ENCODE data around the gene EDA. TPM values are rescaled to one million over a fixed set of nuclear protein-coding genes. Genes with fewer than 3 reads are reported as not detected.

The EDA gene
- total RNA-seq, 1 experiment from 2014 or later: 1.1 TPM

- TF ChIP-seq CTCF (IDR thresholded peaks at IDR 0.05; ENCODE audit: unreplicated experiment): peak; percentile 36
- Mint-ChIP-seq H3K9me3 (ENCODE audit: unreplicated experiment) (no peaks in the 10 kb centered on the region), H3K4me1 (ENCODE audit: insufficient read depth, unreplicated experiment) (no peaks in the 10 kb centered on the region), H3K27ac (ENCODE audit: low read depth, unreplicated experiment) (no peak overlapping the region), H3K36me3 (ENCODE audit: insufficient read depth, unreplicated experiment) (no peaks in the 10 kb centered on the region), H3K4me3 (ENCODE audit: unreplicated experiment) (no peak overlapping the region), H3K27me3 (ENCODE audit: insufficient read depth, unreplicated experiment) (peaks cover 33% of the 10 kb centered on the region)
- BruUV-seq (replicated peaks): no TSS peak
- peak; percentile 49 for DNase-seq (ENCODE audit: unreplicated experiment)
- POLR2A ChIA-PET: no interaction called here
- CTCF ChIA-PET: interaction anchor here (0.8 to 15.6 kb wide), 11 partner anchors 8 to 1302 kb away, joined by 3 to 197 read pairs (median 3); no protein-coding TSS in a partner anchor
- intact Hi-C loops (cut with micrococcal nuclease): loop anchor here (5.0 kb wide), 2 partner anchors 64 to 1211 kb away; no protein-coding TSS in a partner anchor
Measured at GRCh38 chrX:70033348-70034051, 417.6 kb downstream of the EDA start.

GRCh38 chrX:70034646-70035045, 418.7 kb downstream of the EDA start:
- ChIA-PET CTCF (interaction anchor here (0.6 to 15.6 kb wide), 4 partner anchors 11 to 497 kb away, joined by 3 to 197 read pairs (median 36); no protein-coding TSS in a partner anchor), POLR2A (no interaction called here)
- no peak overlapping the region for H3K27ac Mint-ChIP-seq (ENCODE audit: low read depth, unreplicated experiment)
- no peak overlapping the region for H3K4me3 Mint-ChIP-seq (ENCODE audit: unreplicated experiment)
- no peaks in the 10 kb centered on the region for H3K9me3 Mint-ChIP-seq (ENCODE audit: unreplicated experiment)
- BruUV-seq (replicated peaks): no TSS peak
- intact Hi-C loops (cut with micrococcal nuclease): loop anchor here (5.0 kb wide), 2 partner anchors 63 to 1212 kb away; no protein-coding TSS in a partner anchor
- H3K27me3 Mint-ChIP-seq (ENCODE audit: insufficient read depth, unreplicated experiment): peaks cover 27% of the 10 kb centered on the region
- no peak for DNase-seq (ENCODE audit: unreplicated experiment)
- H3K4me1 Mint-ChIP-seq (ENCODE audit: insufficient read depth, unreplicated experiment): no peaks in the 10 kb centered on the region
- no peak for TF ChIP-seq CTCF (IDR thresholded peaks at IDR 0.05; ENCODE audit: unreplicated experiment)
- H3K36me3 Mint-ChIP-seq (ENCODE audit: insufficient read depth, unreplicated experiment): no peaks in the 10 kb centered on the region

- no peaks in the 10 kb centered on the region for H3K9me3 Mint-ChIP-seq (ENCODE audit: unreplicated experiment)
- peaks cover 38% of the 10 kb centered on the region for H3K27me3 Mint-ChIP-seq (ENCODE audit: insufficient read depth, unreplicated experiment)
- no peak overlapping the region for H3K4me3 Mint-ChIP-seq (ENCODE audit: unreplicated experiment)
- no TSS peak for BruUV-seq (replicated peaks)
- peaks cover 7% of the 10 kb centered on the region for H3K4me1 Mint-ChIP-seq (ENCODE audit: insufficient read depth, unreplicated experiment)
- POLR2A ChIA-PET: interaction anchor here (0.6 kb wide), 1 partner anchor 21 kb away, joined by 3 read pairs; no protein-coding TSS in a partner anchor
- DNase-seq (ENCODE audit: unreplicated experiment): no peak
- intact Hi-C loops (cut with micrococcal nuclease): no loop called here
- no peak overlapping the region for H3K27ac Mint-ChIP-seq (ENCODE audit: low read depth, unreplicated experiment)
- no peaks in the 10 kb centered on the region for H3K36me3 Mint-ChIP-seq (ENCODE audit: insufficient read depth, unreplicated experiment)
- CTCF ChIA-PET: interaction anchor here (1.4 to 15.6 kb wide), 3 partner anchors 9 to 545 kb away, joined by 4 to 197 read pairs (median 21); no protein-coding TSS in a partner anchor
- no peak for TF ChIP-seq CTCF (IDR thresholded peaks at IDR 0.05; ENCODE audit: unreplicated experiment)
Measured at GRCh38 chrX:70038515-70038914, 422.6 kb downstream of the EDA start.

GRCh38 chrX:70038951-70039350, 423.0 kb downstream of the EDA start:
- H3K9me3 Mint-ChIP-seq (ENCODE audit: unreplicated experiment): no peaks in the 10 kb centered on the region
- intact Hi-C loops (cut with micrococcal nuclease): no loop called here

More at GRCh38 chrX:70038951-70039350, 423.0 kb downstream of the EDA start:
- Mint-ChIP-seq H3K36me3 (ENCODE audit: insufficient read depth, unreplicated experiment) (no peaks in the 10 kb centered on the region), H3K4me1 (ENCODE audit: insufficient read depth, unreplicated experiment) (peaks cover 7% of the 10 kb centered on the region), H3K4me3 (ENCODE audit: unreplicated experiment) (no peak overlapping the region), H3K27ac (ENCODE audit: low read depth, unreplicated experiment) (no peak overlapping the region), H3K27me3 (ENCODE audit: insufficient read depth, unreplicated experiment) (peaks cover 36% of the 10 kb centered on the region)
- TF ChIP-seq CTCF (IDR thresholded peaks at IDR 0.05; ENCODE audit: unreplicated experiment): no peak
- BruUV-seq (replicated peaks): no TSS peak
- ChIA-PET POLR2A (interaction anchor here (0.6 kb wide), 1 partner anchor 20 kb away, joined by 3 read pairs; no protein-coding TSS in a partner anchor), CTCF (interaction anchor here (0.5 to 15.6 kb wide), 5 partner anchors 9 to 640 kb away, joined by 3 to 197 read pairs (median 4); no protein-coding TSS in a partner anchor)
- DNase-seq (ENCODE audit: unreplicated experiment): no peak
